Lower leg skin (tissue), 4 donors: Measurements from ENCODE around the gene ZC3H7B. TPM values are rescaled to one million over a fixed set of nuclear protein-coding genes. Genes with fewer than 3 reads are reported as not detected.

Experiments used
- DNase-seq, 2 donors: peaks; one replicate each; pipeline ENCODE4 v3.0.0-alpha.2; 2019; ENCODE audit warnings: low spot score in 2 of 2
- H3K4me3 ChIP-seq: fragments of 200-600 bp; sonication (generic); 2 replicates; pipeline ENCODE4 v1.5.1; 2017; ENCODE audit warnings: mild to moderate bottlenecking, low read depth; ENCODE audit not compliant: poor library complexity, severe bottlenecking
- CTCF ChIP-seq, 3 donors: fragments of 450-650 bp; IDR thresholded peaks; one replicate each; pipeline ENCODE4 v1.5.1; 2016; ENCODE audit warnings: antibody characterized with exemption in 3 of 3, mild to moderate bottlenecking in 3 of 3, moderate library complexity in 2 of 3
- POLR2A ChIP-seq, 2 donors: fragments of 450-650 bp; IDR thresholded peaks; one replicate each; pipeline ENCODE4 v1.6.1; 2016 to 2017; ENCODE audit warnings: antibody characterized with exemption in 2 of 2, mild to moderate bottlenecking in 1 of 2, moderate library complexity in 1 of 2
- WGBS, 2 donors: methylation state at CpG; one replicate each; pipeline ENCODE4 v1.1.5; 2018; 5-methylcytosine and 5-hydroxymethylcytosine counted together
- intact Hi-C: fragments of 100-400 bp; cut with DNase I; formaldehyde crosslinking; loops from one replicate; pipeline ENCODE4 v1.15.0; 2023; ENCODE audit warnings: low total_unique reads
- total RNA-seq, 4 donors: library from RNA; depleted of rRNA; stranded (reverse); fragments of >200 nt; gene quantifications; one replicate each; pipeline ENCODE4 v1.1.0, GENCODE V29; 2016

The ZC3H7B gene
- total RNA-seq, 4 donors from 2014 or later, result 19.9 to 39.9 (median 31.2) TPM

GRCh38 chr22:41341990-41342389 lies 40.7 kb downstream of the ZC3H7B start:
- no peak for TF ChIP-seq POLR2A (IDR thresholded peaks at IDR 0.05)
- TF ChIP-seq CTCF (IDR thresholded peaks at IDR 0.05), result no peak
- 87 to 91% methylated on average over 3 of the region's 3 CpGs for WGBS, 2 donors
- no peak for DNase-seq
- intact Hi-C loops, result no loop called here
- H3K4me3 ChIP-seq, result no peak overlapping the region

- H3K4me3 ChIP-seq, result no peak overlapping the region
- DNase-seq, result no peak
- TF ChIP-seq CTCF (IDR thresholded peaks at IDR 0.05) (no peak), POLR2A (IDR thresholded peaks at IDR 0.05) (no peak)
- intact Hi-C loops, result no loop called here
- whole genome bisulfite sequencing, 2 donors, result 91 to 96% methylated on average over 11 to 16 of the region's 18 CpGs
Measured at GRCh38 chr22:41343300-41343699, 42.0 kb downstream of the ZC3H7B start.

GRCh38 chr22:41343717-41344116 lies 42.4 kb downstream of the ZC3H7B start:
- TF ChIP-seq POLR2A (IDR thresholded peaks at IDR 0.05) (no peak), CTCF (IDR thresholded peaks at IDR 0.05) (no peak)
- WGBS, 2 donors, result 95 to 100% methylated on average over 7 to 9 of the region's 9 CpGs
- DNase-seq, result no peak
- no peak overlapping the region for H3K4me3 ChIP-seq
- intact Hi-C loops, result no loop called here

GRCh38 chr22:41344189-41344788 lies 43.0 kb downstream of the ZC3H7B start:
- H3K4me3 ChIP-seq, result no peak overlapping the region
- WGBS, 2 donors, result 92 to 93% methylated on average over 11 of the region's 11 CpGs
- TF ChIP-seq POLR2A (IDR thresholded peaks at IDR 0.05) (no peak), CTCF (IDR thresholded peaks at IDR 0.05) (no peak)
- intact Hi-C loops, result no loop called here
- DNase-seq, result no peak

GRCh38 chr22:41345807-41346335 lies 44.5 kb downstream of the ZC3H7B start:
- WGBS, 2 donors, result 94% methylated on average over 22 to 24 of the region's 24 CpGs
- no peak overlapping the region for H3K4me3 ChIP-seq
- TF ChIP-seq POLR2A (IDR thresholded peaks at IDR 0.05) (no peak), CTCF (IDR thresholded peaks at IDR 0.05) (no peak)
- intact Hi-C loops, result no loop called here
- DNase-seq, result no peak
